AG04450 (cell line): Measurements from ENCODE around the gene GYPC. TPM values are rescaled to one million over a fixed set of nuclear protein-coding genes. Genes with fewer than 3 reads are reported as not detected.

Experiments used
- CTCF ChIA-PET: fragments of 300-600, 350-600 bp; formaldehyde crosslinking; extraction: SDS; loops from one replicate; lab custom pipeline; 2022; ENCODE audit warnings: antibody characterized with exemption, inconsistent platforms; lab: Charles Lee
- POLR2A ChIA-PET: fragments of 350-600 bp; formaldehyde crosslinking; extraction: SDS; loops from one replicate; lab custom pipeline; 2021; ENCODE audit warnings: antibody characterized with exemption, inconsistent platforms; lab: Yijun Ruan, JAX
- DNase-seq: peaks from one replicate; pipeline ENCODE4 v3.0.0-alpha.2; 2011; ENCODE audit warnings: low read depth, low spot score
- H3K27ac ChIP-seq: one replicate; pipeline ENCODE4 v1.5.1; 2012; ENCODE audit warnings: low read depth, low read length, control low read depth
- H3K27me3 ChIP-seq: one replicate; pipeline ENCODE4 v1.6.0; 2012; ENCODE audit warnings: low read length; ENCODE audit not compliant: control insufficient read depth, insufficient read depth
- H3K4me3 ChIP-seq: 2 replicates; pipeline ENCODE4 v1.5.1; 2011; ENCODE audit warnings: mild to moderate bottlenecking, low read depth, low read length, control low read depth
- H3K9me3 ChIP-seq: 2 replicates; pipeline ENCODE4 v1.5.1; 2012; ENCODE audit warnings: low read length; ENCODE audit not compliant: control insufficient read depth, insufficient read depth
- polyA plus RNA-seq: library from polyadenylated mRNA; depleted of rRNA; stranded (reverse); fragments of >200 nt; gene quantifications from 2 replicates; pipeline ENCODE4 v1.2.3, GENCODE V29; 2011
- TF ChIP-seq, protein P1 (sequence below): IDR thresholded peaks from 2 replicates; pipeline ENCODE4 v1.5.1; 2011; ENCODE audit warnings: low read depth, low read length, control low read depth, inconsistent platforms

Gene GYPC
- polyA plus RNA-seq, 1 experiment = 146 TPM

- Histone ChIP-seq H3K27ac (peak overlapping the region; percentile 100), H3K4me3 (peak overlapping the region; percentile 88), H3K9me3 (no peaks in the 10 kb centered on the region; the same call in 1 of the 2 replicates), H3K27me3 (no peaks in the 10 kb centered on the region)
- TF ChIP-seq, protein P1, sequence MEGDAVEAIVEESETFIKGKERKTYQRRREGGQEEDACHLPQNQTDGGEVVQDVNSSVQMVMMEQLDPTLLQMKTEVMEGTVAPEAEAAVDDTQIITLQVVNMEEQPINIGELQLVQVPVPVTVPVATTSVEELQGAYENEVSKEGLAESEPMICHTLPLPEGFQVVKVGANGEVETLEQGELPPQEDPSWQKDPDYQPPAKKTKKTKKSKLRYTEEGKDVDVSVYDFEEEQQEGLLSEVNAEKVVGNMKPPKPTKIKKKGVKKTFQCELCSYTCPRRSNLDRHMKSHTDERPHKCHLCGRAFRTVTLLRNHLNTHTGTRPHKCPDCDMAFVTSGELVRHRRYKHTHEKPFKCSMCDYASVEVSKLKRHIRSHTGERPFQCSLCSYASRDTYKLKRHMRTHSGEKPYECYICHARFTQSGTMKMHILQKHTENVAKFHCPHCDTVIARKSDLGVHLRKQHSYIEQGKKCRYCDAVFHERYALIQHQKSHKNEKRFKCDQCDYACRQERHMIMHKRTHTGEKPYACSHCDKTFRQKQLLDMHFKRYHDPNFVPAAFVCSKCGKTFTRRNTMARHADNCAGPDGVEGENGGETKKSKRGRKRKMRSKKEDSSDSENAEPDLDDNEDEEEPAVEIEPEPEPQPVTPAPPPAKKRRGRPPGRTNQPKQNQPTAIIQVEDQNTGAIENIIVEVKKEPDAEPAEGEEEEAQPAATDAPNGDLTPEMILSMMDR = no peak
- POLR2A ChIA-PET = interaction anchor here (0.8 to 1.9 kb wide), 4 partner anchors 28 to 356 kb away, joined by 3 to 8 read pairs (median 6); no protein-coding TSS in a partner anchor
- DNase-seq = no peak
- CTCF ChIA-PET = no interaction called here
These were observed 2.5 kb downstream of the GYPC start for GRCh38 chr2:126658319-126658904.

DNA sequence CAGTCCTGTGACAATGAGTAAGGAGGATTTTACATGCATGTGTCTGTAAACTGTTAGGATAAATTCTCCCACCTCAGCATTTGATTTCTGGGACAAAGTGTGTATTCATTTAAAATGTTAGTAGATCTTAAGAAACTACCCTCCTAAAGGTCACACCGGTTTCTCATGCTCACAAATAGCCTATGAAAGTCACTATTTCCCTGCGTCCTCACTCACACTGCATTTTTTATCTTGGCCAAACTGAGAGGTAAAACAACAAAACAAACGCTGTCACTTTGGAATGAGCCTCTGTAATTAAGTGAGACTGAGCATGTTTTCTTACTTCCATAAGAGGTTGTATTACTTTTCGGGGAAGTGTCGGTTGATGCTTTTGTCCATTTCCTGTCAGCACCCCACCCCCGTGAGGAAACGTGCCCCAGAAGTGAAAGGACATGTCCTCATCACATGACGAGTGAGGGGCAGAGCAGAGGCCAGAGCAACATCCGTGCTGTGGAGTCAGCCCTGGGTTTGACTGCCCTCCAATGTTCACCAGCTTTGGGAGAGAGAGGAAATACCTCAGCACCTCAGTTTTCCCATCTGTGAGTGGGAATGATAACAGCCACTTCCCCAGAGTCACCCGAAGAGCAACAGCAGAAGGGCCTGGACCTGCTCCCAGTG is 3.1 kb downstream of the GYPC start:
- TF ChIP-seq, protein P1 = no peak
- ChIA-PET CTCF (interaction anchor here (0.6 kb wide), 1 partner anchor 77 kb away, joined by 3 read pairs; no protein-coding TSS in a partner anchor), POLR2A (interaction anchor here (0.7 kb wide), 2 partner anchors 10 to 64 kb away, joined by 3 read pairs; no protein-coding TSS in a partner anchor)
- Histone ChIP-seq H3K4me3 (no peak overlapping the region), H3K27ac (peak overlapping the region; percentile 12), H3K27me3 (no peaks in the 10 kb centered on the region), H3K9me3 (no peaks in the 10 kb centered on the region; the same call in 1 of the 2 replicates)
- peak; percentile 26 for DNase-seq

GRCh38 chr2:126659562-126660467 is 3.9 kb downstream of the GYPC start:
- Histone ChIP-seq H3K4me3 (no peak overlapping the region), H3K27me3 (no peaks in the 10 kb centered on the region), H3K9me3 (no peaks in the 10 kb centered on the region; the same call in 1 of the 2 replicates), H3K27ac (peak overlapping the region; percentile 12)
- no peak for DNase-seq
- TF ChIP-seq, protein P1 = no peak
- ChIA-PET CTCF (interaction anchor here (0.6 kb wide), 1 partner anchor 78 kb away, joined by 3 read pairs; no protein-coding TSS in a partner anchor), POLR2A (interaction anchor here (0.7 kb wide), 2 partner anchors 9 to 63 kb away, joined by 3 read pairs; no protein-coding TSS in a partner anchor)

DNA sequence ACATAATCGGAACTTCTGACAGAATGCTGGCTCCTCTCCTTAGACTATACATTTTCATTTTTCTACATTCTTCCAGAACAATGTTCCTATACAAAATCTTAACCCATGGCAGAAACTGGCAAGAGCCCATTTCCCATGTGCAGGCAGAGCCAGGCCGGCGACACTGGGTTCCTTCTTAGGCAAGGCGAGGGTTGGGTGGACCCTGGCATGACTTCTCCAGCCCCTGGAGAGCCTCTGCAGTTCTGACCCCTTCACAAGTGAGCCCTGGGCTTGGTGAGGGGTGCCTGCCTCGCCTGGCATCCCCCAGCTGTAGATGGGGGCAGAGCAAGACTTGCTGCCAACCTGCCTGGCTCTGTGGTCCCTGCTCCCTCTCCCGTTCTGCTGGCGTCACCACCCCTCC is 5.0 kb downstream of the GYPC start:
- no peak overlapping the region for H3K27ac ChIP-seq
- DNase-seq = no peak
- no peaks in the 10 kb centered on the region; the same call in 1 of the 2 replicates for H3K9me3 ChIP-seq
- TF ChIP-seq, protein P1 = no peak
- POLR2A ChIA-PET = no interaction called here
- H3K4me3 ChIP-seq = no peak overlapping the region
- no peaks in the 10 kb centered on the region for H3K27me3 ChIP-seq
- CTCF ChIA-PET = no interaction called here
